SK-N-SH (cell line): ENCODE results near the gene TEPSIN. TPM values are rescaled to one million over a fixed set of nuclear protein-coding genes. Genes with fewer than 3 reads are reported as not detected.

Experiments
- CTCF ChIA-PET: fragments of 300-600, 350-600 bp; formaldehyde crosslinking; extraction: SDS; loops from one replicate; lab custom pipeline; 2021; lab: Yijun Ruan, JAX
- POLR2A ChIA-PET: fragments of 350-600 bp; sonication (Branson Sonifier 250); formaldehyde crosslinking; extraction: SDS; loops from one replicate; lab custom pipeline; 2020; ENCODE audit warnings: antibody characterized with exemption, inconsistent platforms; lab: Yijun Ruan, JAX
- DNase-seq: peaks from one replicate; pipeline ENCODE4 v3.0.0; 2012
- H2AFZ ChIP-seq: fragments of 200-600 bp; sonication (generic); 2 replicates; pipeline ENCODE4 v1.8.1; 2016; ENCODE audit warnings: antibody characterized with exemption, mild to moderate bottlenecking, low read depth
- H3F3A ChIP-seq: fragments of 200-600 bp; sonication (generic); replicated peaks from 2 replicates; pipeline ENCODE3; 2016; ENCODE audit warnings: antibody characterized with exemption, mild to moderate bottlenecking; ENCODE audit not compliant: insufficient read depth
- H3K27ac ChIP-seq, 2 experiments: fragments of 200-500 bp in 1 of 2; fragments of 200-600 bp in 1 of 2; sonication (Bioruptor generic) in 1 of 2; sonication (generic), shearing (Covaris generic) in 1 of 2; 2 replicates each; pipeline versions ENCODE4 v1.5.1 to v1.6.1; 2014 to 2016; ENCODE audit warnings: low read depth in 2 of 2, inconsistent platforms in 1 of 2, low read length in 1 of 2, mild to moderate bottlenecking in 1 of 2, mixed read lengths in 1 of 2
- H3K27me3 ChIP-seq: fragments of 200-600 bp; sonication (generic), shearing (Covaris generic); 2 replicates; pipeline ENCODE4 v1.6.1; 2016; ENCODE audit warnings: mixed run types; ENCODE audit not compliant: insufficient read depth
- H3K36me3 ChIP-seq, 2 experiments: fragments of 200-500 bp in 1 of 2; fragments of 200-600 bp in 1 of 2; sonication (Bioruptor generic) in 1 of 2; sonication (generic) in 1 of 2; replicated peaks in 1 of 2; 2 replicates each; pipeline versions ENCODE3 to v1.5.1; 2014 to 2016; ENCODE audit warnings: low read length in 1 of 2, mild to moderate bottlenecking in 1 of 2; ENCODE audit not compliant: insufficient read depth in 2 of 2, control insufficient read depth in 1 of 2
- H3K4me1 ChIP-seq, 2 experiments: fragments of 200-500 bp in 1 of 2; fragments of 200-600 bp in 1 of 2; sonication (Bioruptor generic) in 1 of 2; sonication (generic), shearing (Covaris generic) in 1 of 2; 2 replicates each; pipeline versions ENCODE4 v1.5.1 to v1.6.1; 2014 to 2016; ENCODE audit warnings: low read depth in 1 of 2, low read length in 1 of 2, mixed run types in 1 of 2; ENCODE audit not compliant: insufficient read depth in 2 of 2, control insufficient read depth in 1 of 2
- H3K4me2 ChIP-seq: fragments of 200-600 bp; sonication (generic), shearing (Covaris generic); 2 replicates; pipeline ENCODE4 v1.6.1; 2017; ENCODE audit warnings: mixed run types
- H3K4me3 ChIP-seq, 2 experiments: fragments of 200-500 bp in 1 of 2; fragments of 200-600 bp in 1 of 2; sonication (Bioruptor generic) in 1 of 2; sonication (generic), shearing (Covaris generic) in 1 of 2; 2 replicates each; pipeline versions ENCODE4 v1.5.1 to v1.8.1; 2014 to 2016; ENCODE audit warnings: low read depth in 2 of 2, inconsistent platforms in 1 of 2, low read length in 1 of 2, mild to moderate bottlenecking in 1 of 2, mixed read lengths in 1 of 2, moderate library complexity in 1 of 2
- H3K79me2 ChIP-seq: fragments of 200-600 bp; sonication (generic); 2 replicates; pipeline ENCODE4 v1.8.1; 2017; ENCODE audit warnings: mild to moderate bottlenecking; ENCODE audit not compliant: insufficient read depth
- H3K9ac ChIP-seq: fragments of 200-600 bp; sonication (generic); 2 replicates; pipeline ENCODE4 v1.6.1; 2017; ENCODE audit warnings: mixed run types
- H3K9me2 ChIP-seq: fragments of 200-600 bp; sonication (generic); 2 replicates; pipeline ENCODE4 v1.6.1; 2017; ENCODE audit warnings: mixed run types
- H3K9me3 ChIP-seq: fragments of 200-600 bp; sonication (generic); 2 replicates; pipeline ENCODE4 v1.6.1; 2017; ENCODE audit warnings: mixed run types, mild to moderate bottlenecking, moderate library complexity
- H4K20me1 ChIP-seq: fragments of 200-600 bp; sonication (generic); 2 replicates; pipeline ENCODE4 v1.6.1; 2017; ENCODE audit warnings: mild to moderate bottlenecking, mixed run types; ENCODE audit not compliant: insufficient read depth
- CHD2 ChIP-seq: fragments of 150-350 bp; IDR thresholded peaks from 2 replicates; pipeline ENCODE4 v1.6.1; 2018; ENCODE audit warnings: low read length; ENCODE audit not compliant: partially characterized antibody
- ELF1 ChIP-seq: IDR thresholded peaks from 2 replicates; pipeline ENCODE4 v1.4.0; 2012
- EP300 ChIP-seq, 2 experiments: IDR thresholded peaks; 2 replicates each; pipeline versions ENCODE4 v1.4.0 to v1.6.1; 2012; ENCODE audit warnings: borderline replicate concordance in 1 of 2, low read depth in 1 of 2, low read length in 1 of 2
- EZH2phosphoT487 ChIP-seq: fragments of 200-600 bp; sonication (generic); IDR thresholded peaks from 2 replicates; pipeline ENCODE4 v1.6.1; 2017; ENCODE audit warnings: low read depth, mixed run types, mild to moderate bottlenecking, antibody characterized with exemption, moderate library complexity, borderline replicate concordance
- FOSL2 ChIP-seq: IDR thresholded peaks from 2 replicates; pipeline ENCODE4 v1.4.0; 2012; ENCODE audit warnings: low read depth, mild to moderate bottlenecking, moderate library complexity, borderline replicate concordance
- FOXJ3 ChIP-seq: sonication (generic); formaldehyde crosslinking; IDR thresholded peaks from 2 replicates; pipeline ENCODE4 v1.5.1; 2020; ENCODE audit warnings: mild to moderate bottlenecking, missing genetic modification reagents
- GABPA ChIP-seq: IDR thresholded peaks from 2 replicates; pipeline ENCODE4 v1.4.0; 2012; ENCODE audit warnings: low read depth, mild to moderate bottlenecking
- IRF3 ChIP-seq: fragments of 150-350 bp; IDR thresholded peaks from 2 replicates; pipeline ENCODE4 v1.6.1; 2016; ENCODE audit warnings: mild to moderate bottlenecking, low read depth, low read length
- JUND ChIP-seq: IDR thresholded peaks from 2 replicates; pipeline ENCODE4 v1.4.0; 2012
- NFIC ChIP-seq: IDR thresholded peaks from 2 replicates; pipeline ENCODE4 v1.4.0; 2012; ENCODE audit warnings: borderline replicate concordance
- RAD21 ChIP-seq: IDR thresholded peaks from 2 replicates; pipeline ENCODE4 v1.6.1; 2012; ENCODE audit warnings: mild to moderate bottlenecking, low read length
- RFX5 ChIP-seq: IDR thresholded peaks from 2 replicates; pipeline ENCODE4 v1.6.1; 2012; ENCODE audit warnings: mild to moderate bottlenecking, improper control_type of control experiment, low read length
- SIN3A ChIP-seq: IDR thresholded peaks from 2 replicates; pipeline ENCODE4 v1.6.1; 2012; ENCODE audit warnings: low read depth, mild to moderate bottlenecking, low read length, moderate library complexity, borderline replicate concordance
- TCF12 ChIP-seq: IDR thresholded peaks from 2 replicates; pipeline ENCODE4 v1.4.0; 2012
- ZBTB33 ChIP-seq: IDR thresholded peaks from 2 replicates; pipeline ENCODE4 v1.4.0; 2012; ENCODE audit warnings: low read depth, borderline replicate concordance
- WGBS: methylation state at CpG from one replicate; pipeline ENCODE4 v1.1.6; 2017; ENCODE audit warnings: low lambda C conversion rate; 5-methylcytosine and 5-hydroxymethylcytosine counted together
- polyA plus RNA-seq, 3 experiments: library from polyadenylated mRNA; depleted of rRNA; stranded (reverse); fragments of >200 nt; gene quantifications; 2 replicates each; pipeline ENCODE4 v1.2.3, GENCODE V29; 2012
- TF ChIP-seq, protein P1 (sequence below): fragments of 200-600 bp; sonication (generic); IDR thresholded peaks from 2 replicates; pipeline ENCODE4 v1.6.1; 2017; ENCODE audit warnings: antibody characterized with exemption, mild to moderate bottlenecking, moderate library complexity

TEPSIN gene
- polyA plus RNA-seq, 1 of the 3 experiments (the other 2 are of a cell fraction) = 35.3 TPM

DNA sequence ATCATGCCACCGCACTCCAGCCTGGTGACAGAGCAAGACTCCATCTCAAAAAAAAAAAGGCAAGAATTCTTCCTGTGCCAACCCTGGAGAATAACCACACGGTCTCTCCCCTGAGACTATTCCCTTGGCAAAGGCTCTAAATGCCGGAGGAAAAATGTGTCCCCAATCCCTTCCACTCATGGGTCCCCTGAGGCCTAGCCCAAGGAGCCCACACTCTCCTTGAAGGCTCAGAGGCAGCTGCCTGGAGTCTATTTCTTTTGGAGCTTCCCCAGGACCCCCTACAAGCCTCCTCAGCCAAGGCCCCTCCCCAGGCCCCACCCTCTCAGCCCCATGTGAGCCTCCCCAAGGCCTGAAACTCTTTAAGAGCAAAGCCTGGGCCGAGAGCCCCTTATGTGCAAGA is 32.7 kb downstream of the TEPSIN start:
- Histone ChIP-seq H3K79me2 (no peaks in the 10 kb centered on the region), H3K4me2 (no peak overlapping the region), H3F3A (no peaks in the 10 kb centered on the region), H3K27ac (no peak overlapping the region), H3K9ac (no peak overlapping the region), H4K20me1 (no peaks in the 10 kb centered on the region), H2AFZ (no peak overlapping the region), H3K9me3 (no peaks in the 10 kb centered on the region), H3K4me3 (no peak overlapping the region), H3K36me3 (peaks cover 3 to 5% of the 10 kb centered on the region in 2 experiments), H3K4me1 (peaks cover 0 to under 1% of the 10 kb centered on the region in 2 experiments; a peak in 1 of 4 replicates), H3K9me2 (no peaks in the 10 kb centered on the region), H3K27me3 (no peaks in the 10 kb centered on the region)
- no peak for DNase-seq
- WGBS = 90% methylated on average over 4 of the region's 4 CpGs
- POLR2A ChIA-PET = no interaction called here
- CTCF ChIA-PET = interaction anchor here (14.7 kb wide), 1 partner anchor 64 kb away, joined by 147 read pairs; no protein-coding TSS in a partner anchor
- no peak for TF ChIP-seq FOXJ3 (CRISPR knock-in tag)
- TF ChIP-seq ZBTB33 = no peak
- TF ChIP-seq CHD2 = no peak
- no peak for TF ChIP-seq ELF1
- no peak for TF ChIP-seq RFX5
- no peak for TF ChIP-seq GABPA
- no peak for TF ChIP-seq IRF3
- TF ChIP-seq, protein P1, sequence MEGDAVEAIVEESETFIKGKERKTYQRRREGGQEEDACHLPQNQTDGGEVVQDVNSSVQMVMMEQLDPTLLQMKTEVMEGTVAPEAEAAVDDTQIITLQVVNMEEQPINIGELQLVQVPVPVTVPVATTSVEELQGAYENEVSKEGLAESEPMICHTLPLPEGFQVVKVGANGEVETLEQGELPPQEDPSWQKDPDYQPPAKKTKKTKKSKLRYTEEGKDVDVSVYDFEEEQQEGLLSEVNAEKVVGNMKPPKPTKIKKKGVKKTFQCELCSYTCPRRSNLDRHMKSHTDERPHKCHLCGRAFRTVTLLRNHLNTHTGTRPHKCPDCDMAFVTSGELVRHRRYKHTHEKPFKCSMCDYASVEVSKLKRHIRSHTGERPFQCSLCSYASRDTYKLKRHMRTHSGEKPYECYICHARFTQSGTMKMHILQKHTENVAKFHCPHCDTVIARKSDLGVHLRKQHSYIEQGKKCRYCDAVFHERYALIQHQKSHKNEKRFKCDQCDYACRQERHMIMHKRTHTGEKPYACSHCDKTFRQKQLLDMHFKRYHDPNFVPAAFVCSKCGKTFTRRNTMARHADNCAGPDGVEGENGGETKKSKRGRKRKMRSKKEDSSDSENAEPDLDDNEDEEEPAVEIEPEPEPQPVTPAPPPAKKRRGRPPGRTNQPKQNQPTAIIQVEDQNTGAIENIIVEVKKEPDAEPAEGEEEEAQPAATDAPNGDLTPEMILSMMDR = no peak
- TF ChIP-seq NFIC = no peak
- no peak for TF ChIP-seq EZH2phosphoT487
- TF ChIP-seq JUND = no peak
- no peak for TF ChIP-seq EP300 (IDR thresholded peaks at IDR 0.05; ENCODE audit: borderline replicate concordance in 1 of 2, low read depth in 1 of 2, low read length in 1 of 2)
- no peak for TF ChIP-seq RAD21
- no peak for TF ChIP-seq SIN3A
- no peak for TF ChIP-seq FOSL2
- TF ChIP-seq TCF12 = no peak
